ENCODE measurements around the gene ETV4. TPM values are rescaled to one million over a fixed set of nuclear protein-coding genes. Genes with fewer than 3 reads are reported as not detected.

The ETV4 gene
- total and polyA plus RNA-seq, 2 donors (not counting 1 experiment from before 2014, with no cell fraction given) = 0.33 to 1.8 TPM

- Histone ChIP-seq H3K9me3 (ENCODE audit: control insufficient read depth, insufficient read depth, low read depth, low read length) (no peaks in the 10 kb centered on the region), H3K4me1 (ENCODE audit: control insufficient read depth, extremely low read depth, insufficient read depth, low read length) (peaks cover 4% of the 10 kb centered on the region), H3K27me3 (ENCODE audit: control insufficient read depth, insufficient read depth, low read length) (no peaks in the 10 kb centered on the region), H3K4me2 (ENCODE audit: extremely low read depth, insufficient read depth, low read length) (no peak overlapping the region), H3K27ac (ENCODE audit: insufficient read depth, low read length) (no peak overlapping the region), H2AFZ (ENCODE audit: low read length) (no peak overlapping the region), H3K36me3 (ENCODE audit: control insufficient read depth, insufficient read depth, low read length) (no peaks in the 10 kb centered on the region), H3K9ac (ENCODE audit: insufficient read depth, low read length) (no peak overlapping the region), H4K20me1 (ENCODE audit: control insufficient read depth, extremely low read depth, insufficient read depth, low read length) (no peaks in the 10 kb centered on the region), H3K4me3 (replicated peaks in 1 of 4; ENCODE audit: control extremely low read depth in 1 of 4, insufficient read depth in 1 of 4, low read depth in 3 of 4, low read length in 4 of 4) (no peak overlapping the region), H3K79me2 (ENCODE audit: control insufficient read depth, insufficient read depth, low read length) (no peaks in the 10 kb centered on the region)
- no peak for DNase-seq (ENCODE audit: low read depth in 2 of 2)
- TF ChIP-seq EZH2 (IDR thresholded peaks at IDR 0.05; ENCODE audit: low read length, missing control alignments) (no peak), CTCF (conservative IDR thresholded peaks at IDR 0.05 in 1 of 2, IDR thresholded peaks at IDR 0.05 in 1 of 2; ENCODE audit: low read depth in 1 of 2, low read length in 2 of 2) (no peak)
Measured at GRCh38 chr17:43581613-43582012, 35.5 kb upstream of the ETV4 start.

DNA sequence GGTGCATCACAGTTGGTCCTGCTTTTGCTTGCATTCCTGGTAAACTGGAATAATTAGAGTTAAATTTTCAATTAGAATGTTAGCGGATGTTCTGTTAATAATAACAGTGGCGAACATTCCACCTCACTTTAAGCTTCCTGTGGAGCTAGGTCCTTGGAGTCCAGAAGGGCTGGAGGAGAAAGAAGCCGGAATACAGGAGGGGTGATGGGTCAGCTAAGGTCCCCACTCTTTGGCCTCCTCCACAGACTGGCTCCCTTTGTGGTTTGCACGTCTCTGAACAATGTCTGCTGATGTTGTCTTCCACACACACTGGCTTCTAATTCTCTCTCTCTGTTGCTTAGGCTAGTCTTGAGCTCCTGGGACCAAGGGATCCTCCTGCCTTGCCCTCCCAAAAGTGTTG, 35.0 kb upstream of the ETV4 start:
- no peak overlapping the region for H3K4me3 ChIP-seq (replicated peaks in 1 of 4; ENCODE audit: control extremely low read depth in 1 of 4, insufficient read depth in 1 of 4, low read depth in 3 of 4, low read length in 4 of 4)
- no peak overlapping the region for H2AFZ ChIP-seq (ENCODE audit: low read length)
- TF ChIP-seq EZH2 (IDR thresholded peaks at IDR 0.05; ENCODE audit: low read length, missing control alignments) = no peak
- TF ChIP-seq CTCF (conservative IDR thresholded peaks at IDR 0.05 in 1 of 2, IDR thresholded peaks at IDR 0.05 in 1 of 2; ENCODE audit: low read depth in 1 of 2, low read length in 2 of 2) = no peak
- H3K27me3 ChIP-seq (ENCODE audit: control insufficient read depth, insufficient read depth, low read length) = no peaks in the 10 kb centered on the region
- no peak overlapping the region for H3K9ac ChIP-seq (ENCODE audit: insufficient read depth, low read length)
- H3K4me2 ChIP-seq (ENCODE audit: extremely low read depth, insufficient read depth, low read length) = no peak overlapping the region
- DNase-seq (ENCODE audit: low read depth in 2 of 2) = no peak
- H4K20me1 ChIP-seq (ENCODE audit: control insufficient read depth, extremely low read depth, insufficient read depth, low read length) = no peaks in the 10 kb centered on the region
- H3K9me3 ChIP-seq (ENCODE audit: control insufficient read depth, insufficient read depth, low read depth, low read length) = no peaks in the 10 kb centered on the region
- no peaks in the 10 kb centered on the region for H3K79me2 ChIP-seq (ENCODE audit: control insufficient read depth, insufficient read depth, low read length)
- H3K27ac ChIP-seq (ENCODE audit: insufficient read depth, low read length) = no peak overlapping the region
- H3K4me1 ChIP-seq (ENCODE audit: control insufficient read depth, extremely low read depth, insufficient read depth, low read length) = peaks cover 4% of the 10 kb centered on the region
- H3K36me3 ChIP-seq (ENCODE audit: control insufficient read depth, insufficient read depth, low read length) = no peaks in the 10 kb centered on the region

GRCh38 chr17:43579566-43580140, 33.5 kb upstream of the ETV4 start:
- H3K9me3 ChIP-seq (ENCODE audit: control insufficient read depth, insufficient read depth, low read depth, low read length) = no peaks in the 10 kb centered on the region
- TF ChIP-seq EZH2 (IDR thresholded peaks at IDR 0.05; ENCODE audit: low read length, missing control alignments) (no peak), CTCF (conservative IDR thresholded peaks at IDR 0.05 in 1 of 2, IDR thresholded peaks at IDR 0.05 in 1 of 2; ENCODE audit: low read depth in 1 of 2, low read length in 2 of 2) (no peak)
- no peaks in the 10 kb centered on the region for H4K20me1 ChIP-seq (ENCODE audit: control insufficient read depth, extremely low read depth, insufficient read depth, low read length)
- H3K4me2 ChIP-seq (ENCODE audit: extremely low read depth, insufficient read depth, low read length) = peak overlapping the region; percentile 15
- no peak overlapping the region for H3K9ac ChIP-seq (ENCODE audit: insufficient read depth, low read length)
- H3K4me3 ChIP-seq (replicated peaks in 1 of 4; ENCODE audit: control extremely low read depth in 1 of 4, insufficient read depth in 1 of 4, low read depth in 3 of 4, low read length in 4 of 4) = no peak overlapping the region
- peak; percentile 48 to 98 for DNase-seq (ENCODE audit: low read depth in 2 of 2)
- no peaks in the 10 kb centered on the region for H3K36me3 ChIP-seq (ENCODE audit: control insufficient read depth, insufficient read depth, low read length)
- H3K27me3 ChIP-seq (ENCODE audit: control insufficient read depth, insufficient read depth, low read length) = no peaks in the 10 kb centered on the region
- H3K4me1 ChIP-seq (ENCODE audit: control insufficient read depth, extremely low read depth, insufficient read depth, low read length) = peaks cover 4% of the 10 kb centered on the region
- no peak overlapping the region for H2AFZ ChIP-seq (ENCODE audit: low read length)
- no peaks in the 10 kb centered on the region for H3K79me2 ChIP-seq (ENCODE audit: control insufficient read depth, insufficient read depth, low read length)
- no peak overlapping the region for H3K27ac ChIP-seq (ENCODE audit: insufficient read depth, low read length)

All from fibroblast of lung (primary cell).